DND-41 (cell line): Measurements from ENCODE around the gene LAPTM5.

ENCODE experiments used
- ATAC-seq: fragments of 200-7000 bp; cut with Tn5 transposase; 3 replicates; pipeline ENCODE4 v1.9.1; 2021; ENCODE audit warnings: low read depth; ENCODE audit not compliant: insufficient read depth
- DNase-seq: peaks from one replicate; pipeline ENCODE4 v3.0.0-alpha.2; 2020
- H2AFZ ChIP-seq: 2 replicates; pipeline ENCODE4 v1.6.0; 2012; ENCODE audit warnings: low read depth, low read length
- H3K27ac ChIP-seq: 2 replicates; pipeline ENCODE4 v1.5.1; 2012; ENCODE audit warnings: low read length, inconsistent platforms
- H3K27me3 ChIP-seq: fragments of 200-600 bp; sonication (generic); 2 replicates; pipeline ENCODE4 v1.6.0; 2012; ENCODE audit warnings: low read length, mild to moderate bottlenecking, inconsistent platforms; ENCODE audit not compliant: insufficient read depth, poor library complexity
- H3K36me3 ChIP-seq: 2 replicates; pipeline ENCODE4 v1.5.1; 2012; ENCODE audit warnings: low read length, inconsistent platforms; ENCODE audit not compliant: insufficient read depth
- H3K4me1 ChIP-seq: 2 replicates; pipeline ENCODE4 v1.5.1; 2012; ENCODE audit warnings: mild to moderate bottlenecking, low read length; ENCODE audit not compliant: insufficient read depth
- H3K4me2 ChIP-seq: 2 replicates; pipeline ENCODE4 v1.6.0; 2012; ENCODE audit warnings: mild to moderate bottlenecking, moderate library complexity, low read length, inconsistent platforms; ENCODE audit not compliant: insufficient read depth
- H3K4me3 ChIP-seq, 2 experiments: fragments of 200-600 bp in 1 of 2; shearing (Covaris generic) in 1 of 2; 2 replicates each; pipeline ENCODE4 v1.5.1; 2012 to 2016; ENCODE audit warnings: inconsistent platforms in 2 of 2, low read length in 2 of 2, mild to moderate bottlenecking in 2 of 2, low read depth in 1 of 2, moderate library complexity in 1 of 2
- H3K79me2 ChIP-seq: 2 replicates; pipeline ENCODE4 v1.6.0; 2012; ENCODE audit warnings: low read length, inconsistent platforms; ENCODE audit not compliant: insufficient read depth
- H3K9ac ChIP-seq: 2 replicates; pipeline ENCODE4 v1.6.0; 2012; ENCODE audit warnings: low read depth, mild to moderate bottlenecking, inconsistent platforms, low read length, moderate library complexity
- H3K9me3 ChIP-seq: 2 replicates; pipeline ENCODE4 v1.5.1; 2012; ENCODE audit warnings: low read length, moderate library complexity, mild to moderate bottlenecking, inconsistent platforms; ENCODE audit not compliant: insufficient read depth, severe bottlenecking
- H4K20me1 ChIP-seq: 2 replicates; pipeline ENCODE4 v1.6.0; 2012; ENCODE audit warnings: low read length; ENCODE audit not compliant: insufficient read depth
- EZH2 ChIP-seq: IDR thresholded peaks from 3 replicates; pipeline ENCODE4 v1.6.1; 2012; ENCODE audit warnings: borderline replicate concordance, low read depth, mild to moderate bottlenecking, moderate library complexity, low read length, inconsistent platforms; ENCODE audit not compliant: severe bottlenecking
- TF ChIP-seq, protein P1 (sequence below): IDR thresholded peaks from 2 replicates; pipeline ENCODE4 v1.5.1; 2012; ENCODE audit warnings: borderline replicate concordance, low read length, moderate library complexity, mild to moderate bottlenecking; ENCODE audit not compliant: poor library complexity, severe bottlenecking; ENCODE audit errors: extremely low read depth

The LAPTM5 gene

GRCh38 chr1:30804822-30805221 lies 47.2 kb upstream of the LAPTM5 start:
- no peak for DNase-seq
- no peak for ATAC-seq
- Histone ChIP-seq H2AFZ (no peak overlapping the region), H3K9me3 (no peaks in the 10 kb centered on the region), H3K79me2 (no peaks in the 10 kb centered on the region), H3K27me3 (peaks cover 48% of the 10 kb centered on the region), H3K4me2 (no peak overlapping the region), H3K4me3 (no peak overlapping the region), H3K9ac (no peak overlapping the region), H4K20me1 (no peaks in the 10 kb centered on the region), H3K36me3 (no peaks in the 10 kb centered on the region), H3K27ac (no peak overlapping the region), H3K4me1 (peaks cover 3% of the 10 kb centered on the region; the same call in 1 of the 2 replicates)
- no peak for TF ChIP-seq EZH2
- TF ChIP-seq, protein P1, sequence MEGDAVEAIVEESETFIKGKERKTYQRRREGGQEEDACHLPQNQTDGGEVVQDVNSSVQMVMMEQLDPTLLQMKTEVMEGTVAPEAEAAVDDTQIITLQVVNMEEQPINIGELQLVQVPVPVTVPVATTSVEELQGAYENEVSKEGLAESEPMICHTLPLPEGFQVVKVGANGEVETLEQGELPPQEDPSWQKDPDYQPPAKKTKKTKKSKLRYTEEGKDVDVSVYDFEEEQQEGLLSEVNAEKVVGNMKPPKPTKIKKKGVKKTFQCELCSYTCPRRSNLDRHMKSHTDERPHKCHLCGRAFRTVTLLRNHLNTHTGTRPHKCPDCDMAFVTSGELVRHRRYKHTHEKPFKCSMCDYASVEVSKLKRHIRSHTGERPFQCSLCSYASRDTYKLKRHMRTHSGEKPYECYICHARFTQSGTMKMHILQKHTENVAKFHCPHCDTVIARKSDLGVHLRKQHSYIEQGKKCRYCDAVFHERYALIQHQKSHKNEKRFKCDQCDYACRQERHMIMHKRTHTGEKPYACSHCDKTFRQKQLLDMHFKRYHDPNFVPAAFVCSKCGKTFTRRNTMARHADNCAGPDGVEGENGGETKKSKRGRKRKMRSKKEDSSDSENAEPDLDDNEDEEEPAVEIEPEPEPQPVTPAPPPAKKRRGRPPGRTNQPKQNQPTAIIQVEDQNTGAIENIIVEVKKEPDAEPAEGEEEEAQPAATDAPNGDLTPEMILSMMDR = no peak

DNA sequence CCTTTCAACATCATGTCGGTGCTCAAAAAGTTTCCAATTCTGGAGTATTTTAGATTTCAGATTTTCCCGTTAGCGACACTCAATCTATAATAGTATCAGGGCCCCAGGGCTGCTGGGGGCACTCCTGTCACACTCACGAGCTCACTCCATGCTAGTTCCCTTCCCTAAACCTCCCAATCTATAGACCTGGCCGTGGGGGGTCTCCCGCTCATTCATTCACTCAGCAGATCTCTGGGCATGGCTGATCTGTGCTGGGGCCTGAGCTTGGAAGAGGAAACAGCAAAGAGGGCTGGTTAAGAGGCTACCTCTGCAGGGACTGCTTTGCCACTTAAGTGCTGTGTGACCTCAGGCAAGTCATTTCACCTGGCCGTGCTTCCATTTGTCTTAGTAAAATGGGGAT lies 46.8 kb upstream of the LAPTM5 start:
- no peak for TF ChIP-seq EZH2
- TF ChIP-seq, protein P1 = no peak
- H2AFZ ChIP-seq = no peak overlapping the region
- no peak overlapping the region for H3K4me2 ChIP-seq
- no peaks in the 10 kb centered on the region for H3K9me3 ChIP-seq
- ATAC-seq = no peak
- no peak overlapping the region for H3K4me3 ChIP-seq
- H3K27me3 ChIP-seq = peaks cover 46% of the 10 kb centered on the region
- no peak overlapping the region for H3K27ac ChIP-seq
- H3K79me2 ChIP-seq = no peaks in the 10 kb centered on the region
- no peaks in the 10 kb centered on the region for H4K20me1 ChIP-seq
- peaks cover 3% of the 10 kb centered on the region; the same call in 1 of the 2 replicates for H3K4me1 ChIP-seq
- DNase-seq = no peak
- no peak overlapping the region for H3K9ac ChIP-seq
- H3K36me3 ChIP-seq = no peaks in the 10 kb centered on the region

DNA sequence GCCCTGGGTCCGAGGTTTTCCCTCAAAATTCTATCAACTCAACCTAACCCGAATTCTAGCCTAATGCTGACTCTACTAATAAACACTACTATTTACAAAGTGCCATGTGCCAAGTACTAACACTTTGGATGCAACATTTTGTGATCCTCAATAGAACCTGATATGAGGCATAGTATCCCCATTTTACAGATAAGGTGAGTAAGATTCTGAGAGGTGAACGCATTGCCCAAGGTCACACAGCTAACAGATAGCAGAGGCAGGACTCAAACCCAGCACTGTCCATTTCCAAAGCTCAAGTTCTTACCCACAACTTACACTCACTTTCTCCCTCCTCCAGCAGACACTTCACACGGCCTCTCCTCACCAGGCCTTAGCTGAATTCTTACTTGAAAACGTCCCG lies 46.0 kb upstream of the LAPTM5 start:
- Histone ChIP-seq H3K4me1 (peaks cover 3% of the 10 kb centered on the region; the same call in 1 of the 2 replicates), H3K79me2 (no peaks in the 10 kb centered on the region)

More for the DNA sequence above, 46.0 kb upstream of the LAPTM5 start:
- H3K36me3 ChIP-seq = no peaks in the 10 kb centered on the region
- DNase-seq (no peak), ATAC-seq (no peak)
- H2AFZ ChIP-seq = no peak overlapping the region
- no peak overlapping the region for H3K9ac ChIP-seq
- H3K9me3 ChIP-seq = no peaks in the 10 kb centered on the region
- no peak overlapping the region for H3K27ac ChIP-seq
- H3K4me3 ChIP-seq = no peak overlapping the region
- no peak overlapping the region for H3K4me2 ChIP-seq
- H3K27me3 ChIP-seq = peaks cover 46% of the 10 kb centered on the region
- no peaks in the 10 kb centered on the region for H4K20me1 ChIP-seq
- TF ChIP-seq, protein P1 = no peak
- no peak for TF ChIP-seq EZH2
